H9 (cell line): ENCODE results near the gene TRABD2B. TPM values are rescaled to one million over a fixed set of nuclear protein-coding genes. Genes with fewer than 3 reads are reported as not detected.

Source experiments
- DNase-seq: peaks from one replicate; pipeline ENCODE4 v3.0.0-alpha.2; 2017
- H2AFZ ChIP-seq: one replicate; pipeline ENCODE4 v1.6.1; 2013; ENCODE audit warnings: mild to moderate bottlenecking, low read length, control low read depth, moderate library complexity
- H2AK5ac ChIP-seq: 2 replicates; pipeline ENCODE4 v1.6.1; 2013; ENCODE audit warnings: low read length, control low read depth, mixed read lengths; ENCODE audit not compliant: insufficient read length
- H2BK120ac ChIP-seq: one replicate; pipeline ENCODE4 v1.6.1; 2013; ENCODE audit warnings: low read depth, mild to moderate bottlenecking, low read length, control low read depth, inconsistent platforms; ENCODE audit not compliant: poor library complexity, severe bottlenecking
- H2BK12ac ChIP-seq: 2 replicates; pipeline ENCODE4 v1.6.1; 2013; ENCODE audit warnings: low read length, control low read depth, mixed read lengths, low read depth; ENCODE audit not compliant: insufficient read length
- H2BK15ac ChIP-seq: 2 replicates; pipeline ENCODE4 v1.6.1; 2013; ENCODE audit warnings: low read depth, low read length, control low read depth
- H2BK20ac ChIP-seq: one replicate; pipeline ENCODE4 v1.6.1; 2013; ENCODE audit warnings: low read depth, mild to moderate bottlenecking, low read length, control low read depth, inconsistent platforms; ENCODE audit not compliant: poor library complexity, severe bottlenecking
- H2BK5ac ChIP-seq: 2 replicates; pipeline ENCODE4 v1.6.1; 2013; ENCODE audit warnings: low read length, control low read depth, mixed read lengths; ENCODE audit not compliant: insufficient read length
- H3K14ac ChIP-seq: 2 replicates; pipeline ENCODE4 v1.6.1; 2013; ENCODE audit warnings: low read length, control low read depth; ENCODE audit not compliant: insufficient read depth
- H3K18ac ChIP-seq: 2 replicates; pipeline ENCODE4 v1.6.1; 2013; ENCODE audit warnings: low read depth, mild to moderate bottlenecking, mixed read lengths, low read length, control low read depth; ENCODE audit not compliant: insufficient read length
- H3K23ac ChIP-seq: 2 replicates; pipeline ENCODE4 v1.6.1; 2013; ENCODE audit warnings: low read length, control low read depth, mixed read lengths, low read depth; ENCODE audit not compliant: insufficient read length
- H3K23me2 ChIP-seq: 2 replicates; pipeline ENCODE4 v1.6.1; 2013; ENCODE audit warnings: low read depth, mild to moderate bottlenecking, mixed read lengths, low read length, control low read depth; ENCODE audit not compliant: insufficient read length, poor library complexity, severe bottlenecking
- H3K27ac ChIP-seq: 2 replicates; pipeline ENCODE4 v1.5.1; 2013; ENCODE audit warnings: low read length, control low read depth, mixed read lengths, low read depth; ENCODE audit not compliant: insufficient read length
- H3K27me3 ChIP-seq: 2 replicates; pipeline ENCODE4 v1.6.1; 2013; ENCODE audit warnings: low read length, control low read depth, inconsistent platforms; ENCODE audit not compliant: insufficient read depth
- H3K4ac ChIP-seq: 2 replicates; pipeline ENCODE4 v1.6.1; 2013; ENCODE audit warnings: low read depth, mild to moderate bottlenecking, control low read depth, inconsistent platforms, low read length, moderate library complexity
- H3K4me1 ChIP-seq: 2 replicates; pipeline ENCODE4 v1.6.1; 2013; ENCODE audit warnings: low read length, control low read depth, inconsistent platforms; ENCODE audit not compliant: insufficient read depth
- H3K4me2 ChIP-seq: 2 replicates; pipeline ENCODE4 v1.6.1; 2013; ENCODE audit warnings: low read length, control low read depth, mixed read lengths; ENCODE audit not compliant: insufficient read length, insufficient read depth
- H3K56ac ChIP-seq: 2 replicates; pipeline ENCODE4 v1.6.1; 2013; ENCODE audit warnings: low read depth, mild to moderate bottlenecking, mixed read lengths, low read length, control low read depth; ENCODE audit not compliant: insufficient read length
- H3K79me1 ChIP-seq: 2 replicates; pipeline ENCODE4 v1.6.1; 2013; ENCODE audit warnings: low read depth, mild to moderate bottlenecking, moderate library complexity, low read length, control low read depth, inconsistent platforms; ENCODE audit not compliant: insufficient read depth, poor library complexity, severe bottlenecking
- H3K79me2 ChIP-seq: 2 replicates; pipeline ENCODE4 v1.6.1; 2013; ENCODE audit warnings: low read length, control low read depth, inconsistent platforms; ENCODE audit not compliant: insufficient read depth
- H3K9ac ChIP-seq: 2 replicates; pipeline ENCODE4 v1.6.1; 2013; ENCODE audit warnings: low read length, control low read depth, mixed read lengths; ENCODE audit not compliant: insufficient read length; ENCODE audit errors: extremely low read depth
- H3K9me3 ChIP-seq: one replicate; pipeline ENCODE4 v1.6.1; 2013; ENCODE audit warnings: low read depth, low read length, inconsistent platforms; ENCODE audit not compliant: control insufficient read depth
- H3T11ph ChIP-seq: one replicate; pipeline ENCODE4 v1.6.1; 2013; ENCODE audit warnings: mild to moderate bottlenecking, low read length, control low read depth, inconsistent platforms
- H4K20me1 ChIP-seq: one replicate; pipeline ENCODE4 v1.6.1; 2013; ENCODE audit not compliant: control insufficient read depth, insufficient read length, insufficient read depth
- H4K5ac ChIP-seq: 2 replicates; pipeline ENCODE4 v1.6.1; 2013; ENCODE audit warnings: low read depth, mild to moderate bottlenecking, mixed read lengths, low read length, control low read depth; ENCODE audit not compliant: insufficient read length
- H4K8ac ChIP-seq: replicated peaks from 2 replicates; pipeline ENCODE4 v1.6.1; 2013; ENCODE audit warnings: low read length, control low read depth, mixed read lengths, low read depth; ENCODE audit not compliant: insufficient read length
- H4K91ac ChIP-seq: 2 replicates; pipeline ENCODE4 v1.6.1; 2013; ENCODE audit warnings: low read depth, mild to moderate bottlenecking, moderate library complexity, mixed read lengths, low read length, control low read depth; ENCODE audit not compliant: insufficient read length
- H3K27ac Mint-ChIP-seq, 3 experiments: 2 replicates in 2 of 3; 3 replicates in 1 of 3; pipeline ENCODE4 v1.8.0; 2020 to 2021; ENCODE audit warnings: mixed read lengths in 3 of 3, mild to moderate bottlenecking in 1 of 3, moderate library complexity in 1 of 3
- H3K27me3 Mint-ChIP-seq: 2 replicates; pipeline ENCODE4 v1.8.0; 2021; ENCODE audit warnings: low read depth, mild to moderate bottlenecking, moderate library complexity, mixed read lengths
- H3K36me3 Mint-ChIP-seq, 3 experiments: 2 replicates in 2 of 3; 3 replicates in 1 of 3; pipeline ENCODE4 v1.8.0; 2020 to 2021; ENCODE audit warnings: low read depth in 3 of 3, mixed read lengths in 3 of 3; ENCODE audit not compliant: insufficient read depth in 1 of 3
- H3K4me1 Mint-ChIP-seq, 2 experiments: 2 replicates each; pipeline ENCODE4 v1.8.0; 2020; ENCODE audit warnings: mixed read lengths in 2 of 2
- H3K4me3 Mint-ChIP-seq, 2 experiments: 2 replicates in 1 of 2; 3 replicates in 1 of 2; pipeline ENCODE4 v1.8.0; 2020 to 2021; ENCODE audit warnings: mild to moderate bottlenecking in 2 of 2, mixed read lengths in 2 of 2, moderate library complexity in 1 of 2
- H3K9me3 Mint-ChIP-seq, 2 experiments: 2 replicates in 1 of 2; 3 replicates in 1 of 2; pipeline ENCODE4 v1.8.0; 2020; ENCODE audit warnings: mild to moderate bottlenecking in 2 of 2, mixed read lengths in 2 of 2, moderate library complexity in 1 of 2
- WGBS: extraction: QIAGEN DNeasy Blood & Tissue Kit; methylation state at CpG from one replicate; pipeline ENCODE4 v1.1.7; 2013; ENCODE audit warnings: missing lambda C conversion rate, low lambda C conversion rate, mixed read lengths; ENCODE audit not compliant: insufficient read length; ENCODE audit errors: extremely low coverage; 5-methylcytosine and 5-hydroxymethylcytosine counted together
- total RNA-seq: library from RNA; stranded (reverse); gene quantifications from 2 replicates; pipeline ENCODE4 v1.2.1, GENCODE V29; 2021
- TF ChIP-seq, protein P1 (sequence below): fragments of 200-600 bp; sonication (generic); conservative IDR thresholded peaks from 3 replicates; pipeline ENCODE4 v1.8.0; 2021; ENCODE audit warnings: antibody characterized with exemption, mild to moderate bottlenecking

TRABD2B gene
- total RNA-seq, 1 experiment from 2014 or later, result 2.3 TPM

DNA sequence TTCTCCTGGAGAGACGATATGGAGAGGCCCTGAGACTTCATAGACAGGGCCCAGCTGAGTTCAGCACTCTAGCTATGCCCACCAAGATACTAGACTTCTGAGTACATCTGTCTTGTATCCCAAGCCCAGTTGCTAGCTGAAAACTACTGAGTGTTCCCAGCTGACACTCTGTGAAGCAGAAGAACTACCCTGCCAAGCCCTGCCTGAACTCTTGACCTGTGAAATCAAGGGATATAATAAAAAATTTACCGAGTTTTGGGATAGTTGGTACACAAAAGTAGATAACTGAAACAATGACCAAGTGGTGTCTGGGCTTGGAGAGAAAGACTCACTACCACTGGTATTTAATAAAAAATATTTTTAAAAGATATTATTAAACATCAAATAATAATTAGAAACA is 267.5 kb downstream of the TRABD2B start:
- Histone ChIP-seq H3K4me1 (no peaks in the 10 kb centered on the region), H3K27me3 (peaks cover 11% of the 10 kb centered on the region; the same call in 1 of the 2 replicates), H2BK5ac (no peak overlapping the region), H2BK12ac (no peak overlapping the region), H3K56ac (no peak overlapping the region), H3K9ac (no peak overlapping the region), H2AFZ (no peak overlapping the region), H3K27ac (no peak overlapping the region), H3K79me1 (no peaks in the 10 kb centered on the region), H3K23me2 (peaks cover 6% of the 10 kb centered on the region), H4K5ac (no peak overlapping the region), H2BK15ac (no peak overlapping the region), H4K8ac (no peak overlapping the region), H3K79me2 (no peaks in the 10 kb centered on the region), H2BK20ac (no peak overlapping the region), H2AK5ac (no peak overlapping the region), H3K23ac (no peak overlapping the region), H3K4me2 (no peak overlapping the region), H3K9me3 (no peaks in the 10 kb centered on the region), H3K4ac (no peak overlapping the region), H4K20me1 (no peaks in the 10 kb centered on the region), H4K91ac (no peak overlapping the region), H3K14ac (no peak overlapping the region), H3K18ac (no peak overlapping the region), H2BK120ac (no peak overlapping the region), H3T11ph (no peak overlapping the region)
- Mint-ChIP-seq H3K4me3 (no peak overlapping the region), H3K9me3 (no peaks in the 10 kb centered on the region), H3K27ac (no peak overlapping the region), H3K4me1 (peaks cover 9% of the 10 kb centered on the region in 2 experiments), H3K27me3 (peaks cover 66% of the 10 kb centered on the region), H3K36me3 (no peaks in the 10 kb centered on the region)
- DNase-seq, result no peak
- TF ChIP-seq, protein P1, sequence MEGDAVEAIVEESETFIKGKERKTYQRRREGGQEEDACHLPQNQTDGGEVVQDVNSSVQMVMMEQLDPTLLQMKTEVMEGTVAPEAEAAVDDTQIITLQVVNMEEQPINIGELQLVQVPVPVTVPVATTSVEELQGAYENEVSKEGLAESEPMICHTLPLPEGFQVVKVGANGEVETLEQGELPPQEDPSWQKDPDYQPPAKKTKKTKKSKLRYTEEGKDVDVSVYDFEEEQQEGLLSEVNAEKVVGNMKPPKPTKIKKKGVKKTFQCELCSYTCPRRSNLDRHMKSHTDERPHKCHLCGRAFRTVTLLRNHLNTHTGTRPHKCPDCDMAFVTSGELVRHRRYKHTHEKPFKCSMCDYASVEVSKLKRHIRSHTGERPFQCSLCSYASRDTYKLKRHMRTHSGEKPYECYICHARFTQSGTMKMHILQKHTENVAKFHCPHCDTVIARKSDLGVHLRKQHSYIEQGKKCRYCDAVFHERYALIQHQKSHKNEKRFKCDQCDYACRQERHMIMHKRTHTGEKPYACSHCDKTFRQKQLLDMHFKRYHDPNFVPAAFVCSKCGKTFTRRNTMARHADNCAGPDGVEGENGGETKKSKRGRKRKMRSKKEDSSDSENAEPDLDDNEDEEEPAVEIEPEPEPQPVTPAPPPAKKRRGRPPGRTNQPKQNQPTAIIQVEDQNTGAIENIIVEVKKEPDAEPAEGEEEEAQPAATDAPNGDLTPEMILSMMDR, result no peak
- WGBS, result no CpG with 5 or more reads among the region's 2 CpGs
